Heart left ventricle (tissue), 16 donors: ENCODE measurements around the gene OTOGL. TPM values are rescaled to one million over a fixed set of nuclear protein-coding genes. Genes with fewer than 3 reads are reported as not detected.

Source experiments
- ATAC-seq, 4 donors: fragments of 200-7000 bp; cut with Tn5 transposase; one replicate each; pipeline ENCODE4 v1.9.1; 2020 to 2022; ENCODE audit warnings: moderate library complexity in 4 of 4, mild to moderate bottlenecking in 3 of 4, moderate number of reproducible peaks in 1 of 4
- DNase-seq, 5 donors: peaks; one replicate each; pipeline ENCODE4 v3.0.0-alpha.2; 2020
- H3K27ac ChIP-seq, 12 donors: fragments of 200-600 bp; sonication (generic) in 4 of 12; one replicate each; pipeline versions ENCODE4 v1.5.0 to v1.8.0; 2016 to 2022; ENCODE audit warnings: mild to moderate bottlenecking in 2 of 12
- H3K27me3 ChIP-seq, 9 donors: fragments of 200-600 bp; sonication (generic) in 2 of 9; one replicate each; pipeline versions ENCODE4 v1.5.1 to v1.8.0; 2016 to 2022; ENCODE audit warnings: mild to moderate bottlenecking in 3 of 9
- H3K36me3 ChIP-seq, 9 donors: fragments of 200-600 bp; sonication (generic) in 2 of 9; one replicate each; pipeline versions ENCODE4 v1.5.0 to v1.8.0; 2018 to 2022; ENCODE audit warnings: mild to moderate bottlenecking in 2 of 9
- H3K4me1 ChIP-seq, 12 donors: fragments of 200-600 bp; sonication (generic) in 4 of 12; one replicate each; pipeline versions ENCODE4 v1.5.0 to v1.8.0; 2016 to 2022; ENCODE audit warnings: mild to moderate bottlenecking in 3 of 12
- H3K4me3 ChIP-seq, 12 donors: fragments of 200-600 bp; sonication (generic) in 4 of 12; one replicate each; pipeline versions ENCODE4 v1.5.0 to v1.8.0; 2017 to 2022; ENCODE audit warnings: mild to moderate bottlenecking in 9 of 12, moderate library complexity in 4 of 12
- H3K9me3 ChIP-seq, 12 donors: fragments of 200-600 bp; sonication (generic) in 4 of 12; one replicate each; pipeline versions ENCODE4 v1.5.0 to v1.8.0; 2016 to 2022; ENCODE audit warnings: mild to moderate bottlenecking in 1 of 12
- CTCF ChIP-seq, 12 donors: fragments of 200-600 bp; sonication (generic) in 4 of 12; IDR thresholded peaks; one replicate each; pipeline versions ENCODE4 v1.5.0 to v1.8.0; 2018 to 2022; ENCODE audit warnings: antibody characterized with exemption in 12 of 12, mild to moderate bottlenecking in 5 of 12
- POLR2A ChIP-seq, 2 donors: fragments of 450-650 bp; IDR thresholded peaks; one replicate each; pipeline ENCODE4 v1.6.1; 2017; ENCODE audit warnings: antibody characterized with exemption in 2 of 2, mild to moderate bottlenecking in 2 of 2, moderate library complexity in 2 of 2
- WGBS, 4 donors: extraction: QIAGEN DNeasy Blood & Tissue Kit in 2 of 4; methylation state at CpG; one replicate each; pipeline versions ENCODE4 v1.1.5 to v1.1.7; 2013 to 2018; 5-methylcytosine and 5-hydroxymethylcytosine counted together
- intact Hi-C, 10 donors: fragments of 100-400 bp; cut with DNase I; formaldehyde crosslinking; loops; one replicate each; pipeline versions ENCODE4 v1.11.1 to v1.14.2; 2022
- polyA plus RNA-seq, 2 donors: library from polyadenylated mRNA; stranded (reverse); fragments of 200-250 nt; gene quantifications; one replicate each; pipeline ENCODE4 v1.2.3, GENCODE V29; 2013
- total RNA-seq, 9 donors: library from RNA; depleted of rRNA in 2 of 9; stranded (reverse); fragments of >200 nt in 2 of 9; fragmentation: NEBNext Ultra II Directional in 3 of 9; extraction: Animal tissue kit (Norgen Biotek cat#: 25700) in 3 of 9; gene quantifications; one replicate each; pipeline versions ENCODE4 v1.1.0 to v1.2.4, GENCODE V29; 2016 to 2023
- donor health status: ischemic (EF 13 %, LVEDD 7.1; RV severe dilation, severe dysfunction).
- donor health status: healthy with polysubstance abuse.
- donor health status: DM: no; HTN: yes; CAD: no.
- donor health status: DM: no; HTN: no; CAD: no.
- donor health status: ischemic (EF 25% LVEDD 6.9; RV normal size, moderate dysfunction).
- donor health status: ischemic (EF 25% LVEDD 5.7; RV mildly dilated, moderate dysfunction).
- donor health status: healthy.
- donor health status: DM: yes; HTN: yes; CAD: no.
- donor health status: ischemic (EF 35%, LVEDD 5.7; RV mildly dilated, moderate dysfunction).
- donor health status: nonischemic (EF 11% LVEDD 7.7; RV severe dilation, severe dysfunction).
- donor health status: DM: yes; HTN: yes; CAD: no.
- donor health status: PGD.
- donor health status: ischemic (EF 29% LVEDD 5.4; RV normal size, mild dysfunction).
- donor health status: nonischemic (EF 23%, LVEDD 6.1; RV moderate dilation, normal function).

Gene OTOGL
- total and polyA plus RNA-seq, 11 donors = 0.05 to 1.3 (median 0.27) TPM

GRCh38 chr12:80314741-80315140, 215.4 kb downstream of the OTOGL start:
- H3K36me3 ChIP-seq = no peaks in the 10 kb centered on the region
- no peak overlapping the region for H3K27ac ChIP-seq
- intact Hi-C loops = no loop called here
- H3K9me3 ChIP-seq = no peaks in the 10 kb centered on the region
- WGBS, 4 donors = 90 to 96% (median 95%) methylated on average over 1 of the region's 1 CpG
- no peak overlapping the region for H3K4me3 ChIP-seq
- TF ChIP-seq POLR2A (IDR thresholded peaks at IDR 0.05) (no peak), CTCF (IDR thresholded peaks at IDR 0.05) (no peak)
- H3K4me1 ChIP-seq = no peaks in the 10 kb centered on the region
- no peak for DNase-seq
- no peaks in the 10 kb centered on the region for H3K27me3 ChIP-seq
- no peak for ATAC-seq

- H3K4me1 ChIP-seq = no peaks in the 10 kb centered on the region
- WGBS, 4 donors = 74 to 82% (median 76%) methylated on average over 2 of the region's 2 CpGs
- ATAC-seq = no peak
- no peak for DNase-seq
- H3K4me3 ChIP-seq = no peak overlapping the region
- H3K27ac ChIP-seq = no peak overlapping the region
- intact Hi-C loops = no loop called here
- no peaks in the 10 kb centered on the region for H3K27me3 ChIP-seq
- TF ChIP-seq CTCF (IDR thresholded peaks at IDR 0.05) = no peak
- TF ChIP-seq POLR2A (IDR thresholded peaks at IDR 0.05) = no peak
- H3K36me3 ChIP-seq = no peaks in the 10 kb centered on the region
- no peaks in the 10 kb centered on the region for H3K9me3 ChIP-seq
Measured at GRCh38 chr12:80316222-80316621, 216.9 kb downstream of the OTOGL start.

GRCh38 chr12:80317307-80317706, 218.0 kb downstream of the OTOGL start:
- no peak for TF ChIP-seq CTCF (IDR thresholded peaks at IDR 0.05)
- no peak for TF ChIP-seq POLR2A (IDR thresholded peaks at IDR 0.05)
- H3K4me3 ChIP-seq = no peak overlapping the region
- H3K9me3 ChIP-seq = no peaks in the 10 kb centered on the region
- no peak for DNase-seq
- no peaks in the 10 kb centered on the region for H3K36me3 ChIP-seq
- intact Hi-C loops = no loop called here
- no peak for ATAC-seq
- no peak overlapping the region for H3K27ac ChIP-seq
- no peaks in the 10 kb centered on the region for H3K4me1 ChIP-seq
- H3K27me3 ChIP-seq = no peaks in the 10 kb centered on the region

- intact Hi-C loops = no loop called here
- no peaks in the 10 kb centered on the region for H3K27me3 ChIP-seq
- no peak overlapping the region for H3K27ac ChIP-seq
- ATAC-seq (no peak), DNase-seq (no peak)
- 0 to 41% (median 2%) methylated on average over 1 of the region's 1 CpG for WGBS, 4 donors
- H3K4me1 ChIP-seq = no peaks in the 10 kb centered on the region
- no peaks in the 10 kb centered on the region for H3K9me3 ChIP-seq
- H3K4me3 ChIP-seq = no peak overlapping the region
- H3K36me3 ChIP-seq = no peaks in the 10 kb centered on the region
- TF ChIP-seq CTCF (IDR thresholded peaks at IDR 0.05) = no peak
- no peak for TF ChIP-seq POLR2A (IDR thresholded peaks at IDR 0.05)
Measured at GRCh38 chr12:80317899-80318298, 218.6 kb downstream of the OTOGL start.
